Lung microvascular endothelial cell (primary cell): ENCODE results near the gene CADM3. TPM values are rescaled to one million over a fixed set of nuclear protein-coding genes. Genes with fewer than 3 reads are reported as not detected.

Experiments used
- DNase-seq, 2 donors: peaks; one replicate each; pipeline versions ENCODE4 v3.0.0 to v3.0.0-alpha.2; 2010; ENCODE audit warnings: low read depth in 2 of 2
- total RNA-seq: library from RNA; depleted of rRNA; stranded (reverse); fragments of >200 nt; gene quantifications from 2 replicates; pipeline ENCODE4 v1.2.1, GENCODE V29; 2014

The CADM3 gene
- total RNA-seq, 1 donor from 2014 or later = 0.40 TPM

GRCh38 chr1:159172614-159173291, 1.3 kb downstream of the CADM3 start:
- DNase-seq = no peak

- no peak for DNase-seq
These were observed 1.9 kb downstream of the CADM3 start for GRCh38 chr1:159173320-159173719.

- DNase-seq = no peak
These were observed 4.2 kb downstream of the CADM3 start for GRCh38 chr1:159175571-159175970.

GRCh38 chr1:159177272-159177907, 6.0 kb downstream of the CADM3 start:
- peak; percentile 77 to 78 for DNase-seq

GRCh38 chr1:159179906-159180305, 8.5 kb downstream of the CADM3 start:
- DNase-seq = no peak

GRCh38 chr1:159180516-159180915, 9.1 kb downstream of the CADM3 start:
- DNase-seq = no peak

- no peak for DNase-seq
These were observed 10.1 kb downstream of the CADM3 start for GRCh38 chr1:159181328-159182024.

- no peak for DNase-seq
These were observed 12.8 kb downstream of the CADM3 start for GRCh38 chr1:159184201-159184600.

- DNase-seq = no peak
These were observed 13.7 kb downstream of the CADM3 start for GRCh38 chr1:159185121-159185520.

- no peak for DNase-seq
These were observed 15.6 kb downstream of the CADM3 start for GRCh38 chr1:159187033-159187432.

- DNase-seq = no peak
These were observed 16.4 kb downstream of the CADM3 start for GRCh38 chr1:159187647-159188374.

GRCh38 chr1:159188375-159188788, 17.0 kb downstream of the CADM3 start:
- DNase-seq = peak; percentile 29 to 46

GRCh38 chr1:159190441-159190840, 19.0 kb downstream of the CADM3 start:
- DNase-seq = no peak

- no peak for DNase-seq
These were observed 25.1 kb downstream of the CADM3 start for GRCh38 chr1:159196543-159196942.

- DNase-seq = peak; percentile 68 to 80
These were observed 26.4 kb downstream of the CADM3 start for GRCh38 chr1:159197561-159198557.

- no peak for DNase-seq
These were observed 28.5 kb downstream of the CADM3 start for GRCh38 chr1:159199901-159200300.

GRCh38 chr1:159200769-159201168, 29.4 kb downstream of the CADM3 start:
- no peak for DNase-seq

GRCh38 chr1:159201642-159202041, 30.2 kb downstream of the CADM3 start:
- DNase-seq = no peak

- no peak for DNase-seq
These were observed 32.2 kb downstream of the CADM3 start for GRCh38 chr1:159203610-159204009.
